WTC11 (cell line): Measurements from ENCODE around the gene PCSK5. TPM values are rescaled to one million over a fixed set of nuclear protein-coding genes. Genes with fewer than 3 reads are reported as not detected.
A peak's percentile ranks its signal among the peaks of the same experiment; 100 is the strongest.

ENCODE experiments used
- ATAC-seq: fragments of 200-7000 bp; cut with Tn5 transposase; 2 replicates; pipeline ENCODE4 v1.10.0; 2021; ENCODE audit warnings: mild to moderate bottlenecking, moderate library complexity
- CTCF ChIA-PET: fragments of 300-600 bp; sonication (Branson Sonifier 250); formaldehyde crosslinking; loops from one replicate; lab custom pipeline; 2021; ENCODE audit warnings: antibody characterized with exemption; lab: Charles Lee
- POLR2A ChIA-PET: fragments of 350-600 bp; sonication (Branson Sonifier 250); formaldehyde crosslinking; loops from one replicate; lab custom pipeline; 2021; ENCODE audit warnings: antibody characterized with exemption; lab: Charles Lee
- DNase-seq: peaks from one replicate; pipeline ENCODE4 v3.0.0; 2021; ENCODE audit warnings: low spot score
- H3K27ac Mint-ChIP-seq: 2 replicates; pipeline ENCODE4 v1.8.0; 2021; ENCODE audit warnings: mixed read lengths
- H3K27me3 Mint-ChIP-seq: 2 replicates; pipeline ENCODE4 v1.8.0; 2021; ENCODE audit warnings: low read depth, mild to moderate bottlenecking, moderate library complexity, mixed read lengths
- H3K36me3 Mint-ChIP-seq: 2 replicates; pipeline ENCODE4 v1.8.0; 2021; ENCODE audit warnings: mixed read lengths
- H3K4me1 Mint-ChIP-seq: 2 replicates; pipeline ENCODE4 v1.8.0; 2022; ENCODE audit warnings: mixed read lengths
- H3K4me3 Mint-ChIP-seq: 2 replicates; pipeline ENCODE4 v1.8.0; 2021; ENCODE audit warnings: mild to moderate bottlenecking, moderate library complexity, mixed read lengths
- H3K9me3 Mint-ChIP-seq: 2 replicates; pipeline ENCODE4 v1.8.0; 2021; ENCODE audit warnings: mixed read lengths
- CREM ChIP-seq: sonication (generic); formaldehyde crosslinking; IDR thresholded peaks from 2 replicates; pipeline ENCODE4 v1.8.1; 2022; ENCODE audit warnings: mild to moderate bottlenecking, missing genetic modification reagents, moderate library complexity
- ELF4 ChIP-seq: sonication (generic); formaldehyde crosslinking; IDR thresholded peaks from 2 replicates; pipeline ENCODE4 v1.8.1; 2022; ENCODE audit warnings: low read depth, mild to moderate bottlenecking, moderate library complexity, missing genetic modification reagents
- ETV6 ChIP-seq: sonication (generic); formaldehyde crosslinking; IDR thresholded peaks from 2 replicates; pipeline ENCODE4 v1.8.1; 2022; ENCODE audit warnings: mild to moderate bottlenecking, missing genetic modification reagents
- FOXP1 ChIP-seq: sonication (generic); formaldehyde crosslinking; IDR thresholded peaks from 2 replicates; pipeline ENCODE4 v1.8.0; 2022; ENCODE audit warnings: missing genetic modification reagents, mild to moderate bottlenecking, moderate library complexity, borderline replicate concordance
- GABPB1 ChIP-seq: sonication (generic); formaldehyde crosslinking; IDR thresholded peaks from 2 replicates; pipeline ENCODE4 v1.8.1; 2023; ENCODE audit warnings: mild to moderate bottlenecking, missing genetic modification reagents
- GTF2I ChIP-seq: fragments of 250-450 bp; sonication (Bioruptor Pico); conservative IDR thresholded peaks from 2 replicates; pipeline ENCODE4 v1.4.0; 2021; ENCODE audit warnings: mild to moderate bottlenecking
- HMGA2 ChIP-seq: fragments of 250-450 bp; sonication (Bioruptor Pico); IDR thresholded peaks from 2 replicates; pipeline ENCODE4 v1.4.0; 2021; ENCODE audit warnings: mild to moderate bottlenecking, moderate library complexity
- JUN ChIP-seq: sonication (generic); formaldehyde crosslinking; IDR thresholded peaks from 2 replicates; pipeline ENCODE4 v1.8.0; 2023; ENCODE audit warnings: mild to moderate bottlenecking, missing genetic modification reagents
- KAT7 ChIP-seq: sonication (generic); formaldehyde crosslinking; IDR thresholded peaks from 2 replicates; pipeline ENCODE4 v1.8.1; 2023; ENCODE audit warnings: missing genetic modification reagents, mild to moderate bottlenecking, borderline replicate concordance
- SMAD4 ChIP-seq: sonication (generic); formaldehyde crosslinking; IDR thresholded peaks from 2 replicates; pipeline ENCODE4 v1.8.0; 2022; ENCODE audit warnings: mild to moderate bottlenecking, missing genetic modification reagents
- SP1 ChIP-seq: sonication (generic); formaldehyde crosslinking; conservative IDR thresholded peaks from 2 replicates; pipeline ENCODE4 v1.8.1; 2022; ENCODE audit warnings: missing genetic modification reagents
- TCF7 ChIP-seq: sonication (generic); formaldehyde crosslinking; IDR thresholded peaks from 2 replicates; pipeline ENCODE4 v1.8.0; 2022; ENCODE audit warnings: mild to moderate bottlenecking, low read depth, missing genetic modification reagents, moderate library complexity
- TEAD1 ChIP-seq: sonication (generic); formaldehyde crosslinking; IDR thresholded peaks from 2 replicates; pipeline ENCODE4 v1.8.0; 2022; ENCODE audit warnings: mild to moderate bottlenecking, missing genetic modification reagents
- TP53 ChIP-seq: sonication (generic); formaldehyde crosslinking; IDR thresholded peaks from 2 replicates; pipeline ENCODE4 v1.8.1; 2023; ENCODE audit warnings: mild to moderate bottlenecking, missing genetic modification reagents
- ZNF263 ChIP-seq: sonication (generic); formaldehyde crosslinking; IDR thresholded peaks from 2 replicates; pipeline ENCODE4 v1.8.1; 2022; ENCODE audit warnings: low read depth, mild to moderate bottlenecking, moderate library complexity, missing genetic modification reagents
- ZNF671 ChIP-seq: fragments of 250-450 bp; sonication (Bioruptor Pico); IDR thresholded peaks from 2 replicates; pipeline ENCODE4 v1.8.0; 2021; ENCODE audit warnings: mild to moderate bottlenecking
- total RNA-seq: library from RNA; stranded (reverse); gene quantifications from 3 replicates; pipeline ENCODE4 v1.2.3, GENCODE V29; 2021
- TF ChIP-seq, protein P1 (sequence below): sonication (generic); formaldehyde crosslinking; IDR thresholded peaks from 2 replicates; pipeline ENCODE4 v1.8.1; 2023; ENCODE audit warnings: mild to moderate bottlenecking, missing genetic modification reagents, moderate library complexity
- TF ChIP-seq, protein P2 (sequence below): sonication (generic); formaldehyde crosslinking; IDR thresholded peaks from 2 replicates; pipeline ENCODE4 v1.8.0; 2022; ENCODE audit warnings: missing genetic modification reagents
- TF ChIP-seq, protein P3 (sequence below): sonication (generic); formaldehyde crosslinking; IDR thresholded peaks from 2 replicates; pipeline ENCODE4 v1.8.1; 2022; ENCODE audit warnings: mild to moderate bottlenecking, moderate library complexity, missing genetic modification reagents
- TF ChIP-seq, protein P4 (sequence below): sonication (generic); formaldehyde crosslinking; IDR thresholded peaks from 2 replicates; pipeline ENCODE4 v1.8.1; 2023; ENCODE audit warnings: mild to moderate bottlenecking, missing genetic modification reagents, moderate library complexity
- TF ChIP-seq, protein P5 (sequence below): sonication (generic); formaldehyde crosslinking; IDR thresholded peaks from 2 replicates; pipeline ENCODE4 v1.8.1; 2023; ENCODE audit warnings: mild to moderate bottlenecking, missing genetic modification reagents, borderline replicate concordance
- TF ChIP-seq, protein P6 (sequence below): sonication (generic); formaldehyde crosslinking; IDR thresholded peaks from 2 replicates; pipeline ENCODE4 v1.8.1; 2023; ENCODE audit warnings: mild to moderate bottlenecking, moderate library complexity, missing genetic modification reagents
- TF ChIP-seq, protein P7 (sequence below): sonication (generic); formaldehyde crosslinking; IDR thresholded peaks from 2 replicates; pipeline ENCODE4 v1.8.1; 2022; ENCODE audit warnings: low read depth, missing genetic modification reagents, borderline replicate concordance

Gene PCSK5
- total RNA-seq, 1 experiment from 2014 or later, result 30.6 TPM

DNA sequence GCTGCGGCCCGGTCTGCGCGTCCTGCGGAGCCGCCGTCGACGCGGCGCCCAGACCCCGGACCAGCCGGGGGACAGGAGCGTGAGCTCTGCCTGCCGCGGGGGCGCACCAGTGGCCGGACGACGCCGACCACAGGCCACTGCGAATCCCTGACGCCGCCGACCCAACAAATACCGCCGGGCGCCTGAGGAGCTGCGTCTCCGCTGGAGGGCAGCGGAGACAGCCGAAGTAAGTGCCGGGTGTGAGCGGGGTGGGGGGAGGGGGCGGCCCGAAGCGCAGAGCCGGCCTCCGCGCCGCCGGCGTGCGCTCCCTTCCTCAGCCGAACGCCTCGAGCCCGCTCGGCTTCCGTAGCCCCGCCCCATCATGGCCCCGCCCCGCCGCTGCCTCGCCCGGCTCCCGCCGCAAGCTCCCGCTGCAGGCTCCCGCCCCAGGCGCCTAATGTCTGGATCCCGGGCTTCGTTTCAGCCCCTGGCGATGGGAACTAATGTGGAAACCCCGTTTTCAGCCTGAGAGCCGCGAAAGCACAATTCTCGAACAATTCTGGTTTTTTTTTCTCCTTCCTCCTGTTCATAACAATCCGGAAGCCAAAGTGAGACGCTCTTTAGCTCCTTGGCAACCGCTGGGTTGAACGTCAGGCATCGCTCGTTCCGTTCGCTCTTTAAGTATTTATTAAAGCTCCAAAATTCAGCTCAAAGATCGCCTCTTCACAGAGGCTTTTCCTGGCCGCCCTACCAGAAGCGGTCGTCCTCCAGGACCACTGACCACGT lies 503.9 kb downstream of the PCSK5 start, which contains the start of gene RFK:
Gene RFK, minus strand, starts transcription at position 232 of the 765 bp plus-strand sequence. CDS start 255 bp downstream, outside the sequence.
- CTCF ChIA-PET, result interaction anchor here (0.5 to 2.3 kb wide), 26 partner anchors 11 to 1209 kb away, joined by 3 to 15 read pairs (median 4); partner anchors contain the start of gene GCNT1
- Mint-ChIP-seq H3K27ac (peak within 1 kb of the TSS; percentile 91), H3K27me3 (no peaks in the 10 kb centered on the region; the same call in 1 of the 2 replicates), H3K9me3 (peaks cover 10% of the 10 kb centered on the region), H3K4me1 (peaks cover 11% of the 10 kb centered on the region), H3K36me3 (peaks cover 19% of the 10 kb centered on the region), H3K4me3 (peak within 1 kb of the TSS; percentile 82)
- DNase-seq (peak; percentile 96), ATAC-seq (peak; percentile 89)
- POLR2A ChIA-PET, result interaction anchor here (0.6 to 1.4 kb wide), 5 partner anchors 13 to 1233 kb away, joined by 3 to 4 read pairs (median 3); partner anchors contain the start of gene GCNT1
- TF ChIP-seq, protein P1, sequence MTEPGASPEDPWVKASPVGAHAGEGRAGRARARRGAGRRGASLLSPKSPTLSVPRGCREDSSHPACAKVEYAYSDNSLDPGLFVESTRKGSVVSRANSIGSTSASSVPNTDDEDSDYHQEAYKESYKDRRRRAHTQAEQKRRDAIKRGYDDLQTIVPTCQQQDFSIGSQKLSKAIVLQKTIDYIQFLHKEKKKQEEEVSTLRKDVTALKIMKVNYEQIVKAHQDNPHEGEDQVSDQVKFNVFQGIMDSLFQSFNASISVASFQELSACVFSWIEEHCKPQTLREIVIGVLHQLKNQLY (CRISPR knock-in tag), result 0 out of 2 replicates have a peak, but pooled peaks have one; percentile 21
- TF ChIP-seq TCF7 (CRISPR knock-in tag), result 0 out of 2 replicates have a peak, but pooled peaks have one; percentile 34
- TF ChIP-seq TEAD1 (CRISPR knock-in tag), result peak; percentile 62
- no peak for TF ChIP-seq ZNF671 (CRISPR knock-in tag)
- TF ChIP-seq JUN, result peak; percentile 70; the same call in 1 of the 2 replicates
- no peak for TF ChIP-seq CREM (CRISPR knock-in tag)
- peak; percentile 71 for TF ChIP-seq TP53 (CRISPR knock-in tag)
- peak; percentile 79; the same call in 1 of the 2 replicates for TF ChIP-seq SMAD4 (CRISPR knock-in tag)
- peak; percentile 72 for TF ChIP-seq GABPB1 (CRISPR knock-in tag)
- TF ChIP-seq, protein P2, sequence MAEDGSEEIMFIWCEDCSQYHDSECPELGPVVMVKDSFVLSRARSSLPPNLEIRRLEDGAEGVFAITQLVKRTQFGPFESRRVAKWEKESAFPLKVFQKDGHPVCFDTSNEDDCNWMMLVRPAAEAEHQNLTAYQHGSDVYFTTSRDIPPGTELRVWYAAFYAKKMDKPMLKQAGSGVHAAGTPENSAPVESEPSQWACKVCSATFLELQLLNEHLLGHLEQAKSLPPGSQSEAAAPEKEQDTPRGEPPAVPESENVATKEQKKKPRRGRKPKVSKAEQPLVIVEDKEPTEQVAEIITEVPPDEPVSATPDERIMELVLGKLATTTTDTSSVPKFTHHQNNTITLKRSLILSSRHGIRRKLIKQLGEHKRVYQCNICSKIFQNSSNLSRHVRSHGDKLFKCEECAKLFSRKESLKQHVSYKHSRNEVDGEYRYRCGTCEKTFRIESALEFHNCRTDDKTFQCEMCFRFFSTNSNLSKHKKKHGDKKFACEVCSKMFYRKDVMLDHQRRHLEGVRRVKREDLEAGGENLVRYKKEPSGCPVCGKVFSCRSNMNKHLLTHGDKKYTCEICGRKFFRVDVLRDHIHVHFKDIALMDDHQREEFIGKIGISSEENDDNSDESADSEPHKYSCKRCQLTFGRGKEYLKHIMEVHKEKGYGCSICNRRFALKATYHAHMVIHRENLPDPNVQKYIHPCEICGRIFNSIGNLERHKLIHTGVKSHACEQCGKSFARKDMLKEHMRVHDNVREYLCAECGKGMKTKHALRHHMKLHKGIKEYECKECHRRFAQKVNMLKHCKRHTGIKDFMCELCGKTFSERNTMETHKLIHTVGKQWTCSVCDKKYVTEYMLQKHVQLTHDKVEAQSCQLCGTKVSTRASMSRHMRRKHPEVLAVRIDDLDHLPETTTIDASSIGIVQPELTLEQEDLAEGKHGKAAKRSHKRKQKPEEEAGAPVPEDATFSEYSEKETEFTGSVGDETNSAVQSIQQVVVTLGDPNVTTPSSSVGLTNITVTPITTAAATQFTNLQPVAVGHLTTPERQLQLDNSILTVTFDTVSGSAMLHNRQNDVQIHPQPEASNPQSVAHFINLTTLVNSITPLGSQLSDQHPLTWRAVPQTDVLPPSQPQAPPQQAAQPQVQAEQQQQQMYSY (CRISPR knock-in tag), result peak; percentile 22; the same call in 1 of the 2 replicates
- peak; percentile 88; the same call in 1 of the 2 replicates for TF ChIP-seq KAT7 (CRISPR knock-in tag)
- peak; percentile 87 for TF ChIP-seq SP1 (CRISPR knock-in tag)
- TF ChIP-seq, protein P3, sequence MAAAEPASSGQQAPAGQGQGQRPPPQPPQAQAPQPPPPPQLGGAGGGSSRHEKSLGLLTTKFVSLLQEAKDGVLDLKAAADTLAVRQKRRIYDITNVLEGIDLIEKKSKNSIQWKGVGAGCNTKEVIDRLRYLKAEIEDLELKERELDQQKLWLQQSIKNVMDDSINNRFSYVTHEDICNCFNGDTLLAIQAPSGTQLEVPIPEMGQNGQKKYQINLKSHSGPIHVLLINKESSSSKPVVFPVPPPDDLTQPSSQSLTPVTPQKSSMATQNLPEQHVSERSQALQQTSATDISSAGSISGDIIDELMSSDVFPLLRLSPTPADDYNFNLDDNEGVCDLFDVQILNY (CRISPR knock-in tag), result peak; percentile 87
- no peak for TF ChIP-seq ZNF263
- TF ChIP-seq, protein P4, sequence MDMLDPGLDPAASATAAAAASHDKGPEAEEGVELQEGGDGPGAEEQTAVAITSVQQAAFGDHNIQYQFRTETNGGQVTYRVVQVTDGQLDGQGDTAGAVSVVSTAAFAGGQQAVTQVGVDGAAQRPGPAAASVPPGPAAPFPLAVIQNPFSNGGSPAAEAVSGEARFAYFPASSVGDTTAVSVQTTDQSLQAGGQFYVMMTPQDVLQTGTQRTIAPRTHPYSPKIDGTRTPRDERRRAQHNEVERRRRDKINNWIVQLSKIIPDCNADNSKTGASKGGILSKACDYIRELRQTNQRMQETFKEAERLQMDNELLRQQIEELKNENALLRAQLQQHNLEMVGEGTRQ, result no peak
- peak; percentile 87; the same call in 1 of the 2 replicates for TF ChIP-seq FOXP1 (CRISPR knock-in tag)
- TF ChIP-seq, protein P5, sequence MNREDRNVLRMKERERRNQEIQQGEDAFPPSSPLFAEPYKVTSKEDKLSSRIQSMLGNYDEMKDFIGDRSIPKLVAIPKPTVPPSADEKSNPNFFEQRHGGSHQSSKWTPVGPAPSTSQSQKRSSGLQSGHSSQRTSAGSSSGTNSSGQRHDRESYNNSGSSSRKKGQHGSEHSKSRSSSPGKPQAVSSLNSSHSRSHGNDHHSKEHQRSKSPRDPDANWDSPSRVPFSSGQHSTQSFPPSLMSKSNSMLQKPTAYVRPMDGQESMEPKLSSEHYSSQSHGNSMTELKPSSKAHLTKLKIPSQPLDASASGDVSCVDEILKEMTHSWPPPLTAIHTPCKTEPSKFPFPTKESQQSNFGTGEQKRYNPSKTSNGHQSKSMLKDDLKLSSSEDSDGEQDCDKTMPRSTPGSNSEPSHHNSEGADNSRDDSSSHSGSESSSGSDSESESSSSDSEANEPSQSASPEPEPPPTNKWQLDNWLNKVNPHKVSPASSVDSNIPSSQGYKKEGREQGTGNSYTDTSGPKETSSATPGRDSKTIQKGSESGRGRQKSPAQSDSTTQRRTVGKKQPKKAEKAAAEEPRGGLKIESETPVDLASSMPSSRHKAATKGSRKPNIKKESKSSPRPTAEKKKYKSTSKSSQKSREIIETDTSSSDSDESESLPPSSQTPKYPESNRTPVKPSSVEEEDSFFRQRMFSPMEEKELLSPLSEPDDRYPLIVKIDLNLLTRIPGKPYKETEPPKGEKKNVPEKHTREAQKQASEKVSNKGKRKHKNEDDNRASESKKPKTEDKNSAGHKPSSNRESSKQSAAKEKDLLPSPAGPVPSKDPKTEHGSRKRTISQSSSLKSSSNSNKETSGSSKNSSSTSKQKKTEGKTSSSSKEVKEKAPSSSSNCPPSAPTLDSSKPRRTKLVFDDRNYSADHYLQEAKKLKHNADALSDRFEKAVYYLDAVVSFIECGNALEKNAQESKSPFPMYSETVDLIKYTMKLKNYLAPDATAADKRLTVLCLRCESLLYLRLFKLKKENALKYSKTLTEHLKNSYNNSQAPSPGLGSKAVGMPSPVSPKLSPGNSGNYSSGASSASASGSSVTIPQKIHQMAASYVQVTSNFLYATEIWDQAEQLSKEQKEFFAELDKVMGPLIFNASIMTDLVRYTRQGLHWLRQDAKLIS (CRISPR knock-in tag), result 0 out of 2 replicates have a peak, but pooled peaks have one; percentile 43
- peak; percentile 88; the same call in 1 of the 2 replicates for TF ChIP-seq ELF4 (CRISPR knock-in tag)
- TF ChIP-seq, protein P6, sequence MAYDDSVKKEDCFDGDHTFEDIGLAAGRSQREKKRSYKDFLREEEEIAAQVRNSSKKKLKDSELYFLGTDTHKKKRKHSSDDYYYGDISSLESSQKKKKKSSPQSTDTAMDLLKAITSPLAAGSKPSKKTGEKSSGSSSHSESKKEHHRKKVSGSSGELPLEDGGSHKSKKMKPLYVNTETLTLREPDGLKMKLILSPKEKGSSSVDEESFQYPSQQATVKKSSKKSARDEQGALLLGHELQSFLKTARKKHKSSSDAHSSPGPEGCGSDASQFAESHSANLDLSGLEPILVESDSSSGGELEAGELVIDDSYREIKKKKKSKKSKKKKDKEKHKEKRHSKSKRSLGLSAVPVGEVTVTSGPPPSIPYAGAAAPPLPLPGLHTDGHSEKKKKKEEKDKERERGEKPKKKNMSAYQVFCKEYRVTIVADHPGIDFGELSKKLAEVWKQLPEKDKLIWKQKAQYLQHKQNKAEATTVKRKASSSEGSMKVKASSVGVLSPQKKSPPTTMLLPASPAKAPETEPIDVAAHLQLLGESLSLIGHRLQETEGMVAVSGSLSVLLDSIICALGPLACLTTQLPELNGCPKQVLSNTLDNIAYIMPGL, result peak; percentile 99
- peak; percentile 57; the same call in 1 of the 2 replicates for TF ChIP-seq ETV6 (CRISPR knock-in tag)
- TF ChIP-seq, protein P7, sequence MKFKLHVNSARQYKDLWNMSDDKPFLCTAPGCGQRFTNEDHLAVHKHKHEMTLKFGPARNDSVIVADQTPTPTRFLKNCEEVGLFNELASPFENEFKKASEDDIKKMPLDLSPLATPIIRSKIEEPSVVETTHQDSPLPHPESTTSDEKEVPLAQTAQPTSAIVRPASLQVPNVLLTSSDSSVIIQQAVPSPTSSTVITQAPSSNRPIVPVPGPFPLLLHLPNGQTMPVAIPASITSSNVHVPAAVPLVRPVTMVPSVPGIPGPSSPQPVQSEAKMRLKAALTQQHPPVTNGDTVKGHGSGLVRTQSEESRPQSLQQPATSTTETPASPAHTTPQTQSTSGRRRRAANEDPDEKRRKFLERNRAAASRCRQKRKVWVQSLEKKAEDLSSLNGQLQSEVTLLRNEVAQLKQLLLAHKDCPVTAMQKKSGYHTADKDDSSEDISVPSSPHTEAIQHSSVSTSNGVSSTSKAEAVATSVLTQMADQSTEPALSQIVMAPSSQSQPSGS (CRISPR knock-in tag), result no peak
- TF ChIP-seq HMGA2, result no peak
- TF ChIP-seq GTF2I, result no peak
